Spleen (tissue), 7 donors: ENCODE data around the gene MICU1.

Source experiments
- POLR2A ChIP-seq, 3 donors: fragments of 450-650 bp; IDR thresholded peaks; one replicate each; pipeline ENCODE4 v1.5.1; 2017; ENCODE audit warnings: antibody characterized with exemption in 3 of 3, mild to moderate bottlenecking in 1 of 3
- TF ChIP-seq, protein P1 (sequence below), 11 experiments: fragments of 200-600 bp in 7 of 11; fragments of 450-650 bp in 4 of 11; sonication (generic) in 4 of 11; IDR thresholded peaks in 8 of 11; conservative IDR thresholded peaks in 3 of 11; 1 replicate in 7 of 11; 2 replicates in 4 of 11; pipeline versions ENCODE4 v1.4.0 to v1.8.0; 2016 to 2021; ENCODE audit warnings: antibody characterized with exemption in 11 of 11, inconsistent platforms in 4 of 11, mild to moderate bottlenecking in 1 of 11
- donor health status: DM: no; HTN: no; CAD: no; lungs with moderate emphysema.
- donor health status: DM: no; HTN: no; CAD: no.
- donor health status: DM: no; HTN: no; CAD: no.

DNA sequence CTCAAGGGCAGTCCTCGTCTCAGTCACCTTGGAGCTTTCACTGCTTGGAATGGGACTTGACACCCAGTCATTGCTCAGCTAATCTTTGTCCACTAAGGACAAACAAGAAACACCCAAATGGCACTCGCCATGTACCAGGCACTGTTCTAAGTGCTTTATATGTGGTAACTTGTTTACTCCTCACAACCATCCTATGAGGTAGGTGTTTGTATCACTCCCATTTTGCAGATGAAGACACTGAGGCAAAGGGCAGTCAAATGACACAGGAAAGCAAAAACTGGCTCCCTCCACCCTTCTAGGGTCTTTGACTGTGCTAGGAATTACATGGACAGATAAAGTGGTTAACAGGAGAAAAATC lies 295.8 kb downstream of the MICU1 start:
- TF ChIP-seq, protein P1, sequence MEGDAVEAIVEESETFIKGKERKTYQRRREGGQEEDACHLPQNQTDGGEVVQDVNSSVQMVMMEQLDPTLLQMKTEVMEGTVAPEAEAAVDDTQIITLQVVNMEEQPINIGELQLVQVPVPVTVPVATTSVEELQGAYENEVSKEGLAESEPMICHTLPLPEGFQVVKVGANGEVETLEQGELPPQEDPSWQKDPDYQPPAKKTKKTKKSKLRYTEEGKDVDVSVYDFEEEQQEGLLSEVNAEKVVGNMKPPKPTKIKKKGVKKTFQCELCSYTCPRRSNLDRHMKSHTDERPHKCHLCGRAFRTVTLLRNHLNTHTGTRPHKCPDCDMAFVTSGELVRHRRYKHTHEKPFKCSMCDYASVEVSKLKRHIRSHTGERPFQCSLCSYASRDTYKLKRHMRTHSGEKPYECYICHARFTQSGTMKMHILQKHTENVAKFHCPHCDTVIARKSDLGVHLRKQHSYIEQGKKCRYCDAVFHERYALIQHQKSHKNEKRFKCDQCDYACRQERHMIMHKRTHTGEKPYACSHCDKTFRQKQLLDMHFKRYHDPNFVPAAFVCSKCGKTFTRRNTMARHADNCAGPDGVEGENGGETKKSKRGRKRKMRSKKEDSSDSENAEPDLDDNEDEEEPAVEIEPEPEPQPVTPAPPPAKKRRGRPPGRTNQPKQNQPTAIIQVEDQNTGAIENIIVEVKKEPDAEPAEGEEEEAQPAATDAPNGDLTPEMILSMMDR (IDR thresholded peaks at IDR 0.05 in 8 of 11, conservative IDR thresholded peaks at IDR 0.05 in 3 of 11), result no peak
- TF ChIP-seq POLR2A (IDR thresholded peaks at IDR 0.05), result no peak
